ENCODE measurements around the gene UTP11.

UTP11 gene

GRCh38 chr1:38014724-38015424, 2.3 kb downstream of the UTP11 start:
- TF ChIP-seq GATA3 (IDR thresholded peaks at IDR 0.05; ENCODE audit: low read depth, low read length) (no peak), GATA2 (IDR thresholded peaks at IDR 0.05; ENCODE audit: low read depth, low read length) (no peak)

- TF ChIP-seq GATA3 (IDR thresholded peaks at IDR 0.05; ENCODE audit: low read depth, low read length) (no peak), GATA2 (IDR thresholded peaks at IDR 0.05; ENCODE audit: low read depth, low read length) (no peak)
Observed at GRCh38 chr1:38015978-38016725, 3.6 kb downstream of the UTP11 start.

GRCh38 chr1:38018864-38019343, 6.4 kb downstream of the UTP11 start:
- TF ChIP-seq GATA2 (IDR thresholded peaks at IDR 0.05; ENCODE audit: low read depth, low read length) (no peak), GATA3 (IDR thresholded peaks at IDR 0.05; ENCODE audit: low read depth, low read length) (no peak)

GRCh38 chr1:38020396-38020795, 7.9 kb downstream of the UTP11 start:
- TF ChIP-seq GATA2 (IDR thresholded peaks at IDR 0.05; ENCODE audit: low read depth, low read length), result no peak
- no peak for TF ChIP-seq GATA3 (IDR thresholded peaks at IDR 0.05; ENCODE audit: low read depth, low read length)

GRCh38 chr1:38021969-38022368, 9.4 kb downstream of the UTP11 start:
- no peak for TF ChIP-seq GATA3 (IDR thresholded peaks at IDR 0.05; ENCODE audit: low read depth, low read length)
- no peak for TF ChIP-seq GATA2 (IDR thresholded peaks at IDR 0.05; ENCODE audit: low read depth, low read length)

GRCh38 chr1:38022810-38023209, 10.3 kb downstream of the UTP11 start:
- no peak for TF ChIP-seq GATA3 (IDR thresholded peaks at IDR 0.05; ENCODE audit: low read depth, low read length)
- no peak for TF ChIP-seq GATA2 (IDR thresholded peaks at IDR 0.05; ENCODE audit: low read depth, low read length)

GRCh38 chr1:38025233-38025632, 12.7 kb downstream of the UTP11 start:
- no peak for TF ChIP-seq GATA2 (IDR thresholded peaks at IDR 0.05; ENCODE audit: low read depth, low read length)
- no peak for TF ChIP-seq GATA3 (IDR thresholded peaks at IDR 0.05; ENCODE audit: low read depth, low read length)

- TF ChIP-seq GATA3 (IDR thresholded peaks at IDR 0.05; ENCODE audit: low read depth, low read length) (no peak), GATA2 (IDR thresholded peaks at IDR 0.05; ENCODE audit: low read depth, low read length) (no peak)
Observed at GRCh38 chr1:38025664-38026063, 13.1 kb downstream of the UTP11 start.

- TF ChIP-seq GATA2 (IDR thresholded peaks at IDR 0.05; ENCODE audit: low read depth, low read length) (no peak), GATA3 (IDR thresholded peaks at IDR 0.05; ENCODE audit: low read depth, low read length) (no peak)
Observed at GRCh38 chr1:38026592-38027200, 14.2 kb downstream of the UTP11 start.

GRCh38 chr1:38027201-38028104, 14.9 kb downstream of the UTP11 start:
- TF ChIP-seq GATA2 (IDR thresholded peaks at IDR 0.05; ENCODE audit: low read depth, low read length) (no peak), GATA3 (IDR thresholded peaks at IDR 0.05; ENCODE audit: low read depth, low read length) (no peak)

- TF ChIP-seq GATA3 (IDR thresholded peaks at IDR 0.05; ENCODE audit: low read depth, low read length) (no peak), GATA2 (IDR thresholded peaks at IDR 0.05; ENCODE audit: low read depth, low read length) (no peak)
Observed at GRCh38 chr1:38028105-38028591, 15.6 kb downstream of the UTP11 start.

- TF ChIP-seq GATA3 (IDR thresholded peaks at IDR 0.05; ENCODE audit: low read depth, low read length) (no peak), GATA2 (IDR thresholded peaks at IDR 0.05; ENCODE audit: low read depth, low read length) (no peak)
Observed at GRCh38 chr1:38028671-38029070, 16.1 kb downstream of the UTP11 start.

GRCh38 chr1:38029081-38029681, 16.6 kb downstream of the UTP11 start:
- TF ChIP-seq GATA2 (IDR thresholded peaks at IDR 0.05; ENCODE audit: low read depth, low read length), result peak; percentile 62; the same call in 1 of the 2 replicates
- TF ChIP-seq GATA3 (IDR thresholded peaks at IDR 0.05; ENCODE audit: low read depth, low read length), result no peak

Data from SH-SY5Y (cell line).